Ovary (tissue), 3 donors: ENCODE measurements around the gene HOMER2.

Experiments used
- CTCF ChIP-seq, 3 donors: fragments of 450-650 bp in 2 of 3; fragments of 200-600 bp in 1 of 3; IDR thresholded peaks; one replicate each; pipeline versions ENCODE4 v1.5.1 to v1.8.0; 2016 to 2022; ENCODE audit warnings: antibody characterized with exemption in 3 of 3, mild to moderate bottlenecking in 1 of 3
- EP300 ChIP-seq: sonication (generic); formaldehyde crosslinking; IDR thresholded peaks from one replicate; pipeline ENCODE4 v1.6.1; 2017; ENCODE audit warnings: antibody characterized with exemption
- POLR2A ChIP-seq: fragments of 450-650 bp; IDR thresholded peaks from one replicate; pipeline ENCODE4 v1.6.1; 2017; ENCODE audit warnings: antibody characterized with exemption, mild to moderate bottlenecking, moderate library complexity
- donor health status: DM: no; HTN: no; CAD: no.

- no peak for TF ChIP-seq CTCF (IDR thresholded peaks at IDR 0.05)
- no peak for TF ChIP-seq POLR2A
- no peak for TF ChIP-seq EP300
These were observed 24.6 kb upstream of the HOMER2 start for GRCh38 chr15:82977076-82977475.
